Upper lobe of right lung (tissue), 1 donor: ENCODE results near the gene MIER2. TPM values are rescaled to one million over a fixed set of nuclear protein-coding genes. Genes with fewer than 3 reads are reported as not detected.

Source experiments
- ATAC-seq: fragments of 200-7000 bp; cut with Tn5 transposase; one replicate; pipeline ENCODE4 v1.9.1; 2020; ENCODE audit warnings: mild to moderate bottlenecking, moderate library complexity
- DNase-seq: peaks from one replicate; pipeline ENCODE4 v3.0.0-alpha.2; 2020
- H3K27ac ChIP-seq: fragments of 200-600 bp; one replicate; pipeline ENCODE4 v1.8.0; 2022
- H3K27me3 ChIP-seq: fragments of 200-600 bp; one replicate; pipeline ENCODE4 v1.8.0; 2022; ENCODE audit warnings: mild to moderate bottlenecking
- H3K36me3 ChIP-seq: fragments of 200-600 bp; one replicate; pipeline ENCODE4 v1.8.0; 2022
- H3K4me1 ChIP-seq: fragments of 200-600 bp; one replicate; pipeline ENCODE4 v1.8.0; 2022
- H3K4me3 ChIP-seq: fragments of 200-600 bp; one replicate; pipeline ENCODE4 v1.8.0; 2022; ENCODE audit warnings: mild to moderate bottlenecking
- H3K9me3 ChIP-seq: fragments of 200-600 bp; one replicate; pipeline ENCODE4 v1.8.0; 2022
- CTCF ChIP-seq: fragments of 200-600 bp; IDR thresholded peaks from one replicate; pipeline ENCODE4 v1.8.0; 2022; ENCODE audit warnings: antibody characterized with exemption
- intact Hi-C: fragments of 100-400 bp; cut with DNase I; formaldehyde crosslinking; loops from one replicate; pipeline ENCODE4 v1.11.0; 2022
- total RNA-seq: library from RNA; stranded (reverse); fragmentation: NEBNext Ultra II Directional; extraction: Animal tissue kit (Norgen Biotek cat#: 25700); gene quantifications from one replicate; pipeline ENCODE4 v1.2.1, GENCODE V29; 2021
- donor health status: DM: no; HTN: yes; CAD: no; lungs with severe emphysema.

MIER2 gene
- total RNA-seq, 1 donor from 2014 or later = 43.1 TPM

GRCh38 chr19:295687-296370 is 48.8 kb downstream of the MIER2 start:
- Histone ChIP-seq H3K27me3 (peaks cover 38% of the 10 kb centered on the region), H3K27ac (peak overlapping the region; percentile 2), H3K4me1 (peaks cover 27% of the 10 kb centered on the region), H3K36me3 (no peaks in the 10 kb centered on the region), H3K9me3 (no peaks in the 10 kb centered on the region), H3K4me3 (no peak overlapping the region)
- TF ChIP-seq CTCF = no peak
- ATAC-seq (no peak), DNase-seq (no peak)
- intact Hi-C loops = no loop called here

GRCh38 chr19:294946-295686 is 49.5 kb downstream of the MIER2 start:
- intact Hi-C loops = no loop called here
- Histone ChIP-seq H3K4me1 (peaks cover 33% of the 10 kb centered on the region), H3K4me3 (no peak overlapping the region), H3K27me3 (peaks cover 45% of the 10 kb centered on the region), H3K36me3 (no peaks in the 10 kb centered on the region), H3K27ac (no peak overlapping the region), H3K9me3 (no peaks in the 10 kb centered on the region)
- DNase-seq (peak; percentile 77), ATAC-seq (peak; percentile 68)
- peak; percentile 74 for TF ChIP-seq CTCF

- no peak for TF ChIP-seq CTCF
- H3K4me3 ChIP-seq = no peak overlapping the region
- ATAC-seq = no peak
- H3K27ac ChIP-seq = no peak overlapping the region
- H3K4me1 ChIP-seq = peaks cover 34% of the 10 kb centered on the region
- no peaks in the 10 kb centered on the region for H3K36me3 ChIP-seq
- peaks cover 45% of the 10 kb centered on the region for H3K27me3 ChIP-seq
- intact Hi-C loops = no loop called here
- H3K9me3 ChIP-seq = no peaks in the 10 kb centered on the region
- peak; percentile 63 for DNase-seq
Measured at GRCh38 chr19:294341-294945, 50.2 kb downstream of the MIER2 start.

GRCh38 chr19:293436-294110 is 51.0 kb downstream of the MIER2 start:
- Histone ChIP-seq H3K9me3 (no peaks in the 10 kb centered on the region), H3K27ac (no peak overlapping the region), H3K27me3 (peaks cover 45% of the 10 kb centered on the region), H3K4me1 (peaks cover 34% of the 10 kb centered on the region), H3K4me3 (no peak overlapping the region), H3K36me3 (no peaks in the 10 kb centered on the region)
- DNase-seq (peak; percentile 59), ATAC-seq (no peak)
- TF ChIP-seq CTCF = no peak
- intact Hi-C loops = no loop called here

GRCh38 chr19:292951-293350 is 51.6 kb downstream of the MIER2 start:
- intact Hi-C loops = no loop called here
- peaks cover 34% of the 10 kb centered on the region for H3K4me1 ChIP-seq

More at GRCh38 chr19:292951-293350, 51.6 kb downstream of the MIER2 start:
- no peak overlapping the region for H3K4me3 ChIP-seq
- H3K9me3 ChIP-seq = no peaks in the 10 kb centered on the region
- H3K27ac ChIP-seq = no peak overlapping the region
- ATAC-seq (no peak), DNase-seq (peak; percentile 18)
- H3K36me3 ChIP-seq = no peaks in the 10 kb centered on the region
- peaks cover 45% of the 10 kb centered on the region for H3K27me3 ChIP-seq
- no peak for TF ChIP-seq CTCF
